Measurements from ENCODE around the gene MRPL14.

Gene MRPL14
- total RNA-seq: 7.9 reads per million, percentile 27 among the genes with 10 or more reads in this experiment

GRCh38 chr6:44127186-44128019 lies at the start of gene MRPL14, which contains the start of gene TMEM63B:
MRPL14 (minus strand) TSS chr6:44127452; CDS start chr6:44116611, 10,841 bp downstream.
TMEM63B (plus strand) TSS chr6:44127554; CDS start chr6:44134585, 7,031 bp downstream.
- DNase-seq: peak; percentile 88

DNA sequence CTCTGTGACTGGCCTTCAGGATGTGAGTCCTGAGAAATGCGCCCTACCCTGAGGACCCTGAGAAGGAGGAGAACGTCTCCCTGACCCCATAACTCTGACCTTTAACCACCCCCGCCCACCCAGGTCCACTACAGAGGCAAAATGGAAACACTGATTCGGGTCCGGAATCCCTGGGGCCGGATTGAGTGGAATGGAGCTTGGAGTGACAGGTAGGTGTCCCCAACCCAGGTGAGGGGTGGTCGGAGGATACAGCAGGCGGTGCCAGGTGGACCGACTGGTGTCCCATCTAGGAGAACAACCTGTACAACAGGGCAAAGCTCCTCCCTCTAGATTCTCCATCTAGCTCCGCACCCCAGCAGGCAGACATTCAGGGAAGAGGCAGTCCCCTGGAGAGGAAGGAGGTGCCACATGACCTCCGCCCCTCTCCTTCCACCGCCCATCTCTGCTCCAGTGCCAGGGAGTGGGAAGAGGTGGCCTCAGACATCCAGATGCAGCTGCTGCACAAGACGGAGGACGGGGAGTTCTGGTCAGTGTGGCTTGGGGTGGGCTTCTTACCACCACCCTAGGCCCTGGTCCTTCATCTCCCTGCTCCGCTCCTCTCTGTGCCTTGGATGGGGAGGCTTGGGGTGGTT lies 49.0 kb upstream of the MRPL14 start:
- DNase-seq: no peak

DNA sequence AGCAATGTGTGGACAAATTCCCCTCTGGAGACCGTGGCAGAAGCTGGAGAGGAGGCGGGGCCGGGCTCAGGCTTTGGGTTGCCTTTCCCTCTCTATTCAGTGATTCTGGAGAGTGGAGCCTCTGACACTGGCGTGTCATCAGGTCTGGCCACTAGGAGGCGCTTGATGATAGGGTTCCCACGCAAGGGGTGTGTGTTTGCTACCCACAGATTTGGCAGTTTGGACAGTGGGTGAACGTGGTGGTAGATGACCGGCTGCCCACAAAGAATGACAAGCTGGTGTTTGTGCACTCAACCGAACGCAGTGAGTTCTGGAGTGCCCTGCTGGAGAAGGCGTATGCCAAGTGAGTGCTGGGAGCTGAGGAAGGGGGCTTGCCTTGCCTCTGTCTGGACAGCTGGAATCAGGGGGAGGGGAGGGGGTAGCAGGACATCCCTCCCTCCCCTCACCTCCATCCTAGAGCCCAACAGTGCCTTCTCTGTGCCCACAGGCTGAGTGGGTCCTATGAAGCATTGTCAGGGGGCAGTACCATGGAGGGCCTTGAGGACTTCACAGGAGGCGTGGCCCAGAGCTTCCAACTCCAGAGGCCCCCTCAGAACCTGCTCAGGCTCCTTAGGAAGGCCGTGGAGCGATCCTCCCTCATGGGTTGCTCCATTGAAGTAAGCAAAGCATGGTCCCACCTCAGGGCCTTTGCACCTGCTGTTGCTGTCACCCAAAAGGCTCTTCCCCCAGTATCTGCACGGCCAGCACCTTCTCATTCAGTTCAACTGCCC lies 45.7 kb upstream of the MRPL14 start:
- peak; percentile 72 for DNase-seq

DNA sequence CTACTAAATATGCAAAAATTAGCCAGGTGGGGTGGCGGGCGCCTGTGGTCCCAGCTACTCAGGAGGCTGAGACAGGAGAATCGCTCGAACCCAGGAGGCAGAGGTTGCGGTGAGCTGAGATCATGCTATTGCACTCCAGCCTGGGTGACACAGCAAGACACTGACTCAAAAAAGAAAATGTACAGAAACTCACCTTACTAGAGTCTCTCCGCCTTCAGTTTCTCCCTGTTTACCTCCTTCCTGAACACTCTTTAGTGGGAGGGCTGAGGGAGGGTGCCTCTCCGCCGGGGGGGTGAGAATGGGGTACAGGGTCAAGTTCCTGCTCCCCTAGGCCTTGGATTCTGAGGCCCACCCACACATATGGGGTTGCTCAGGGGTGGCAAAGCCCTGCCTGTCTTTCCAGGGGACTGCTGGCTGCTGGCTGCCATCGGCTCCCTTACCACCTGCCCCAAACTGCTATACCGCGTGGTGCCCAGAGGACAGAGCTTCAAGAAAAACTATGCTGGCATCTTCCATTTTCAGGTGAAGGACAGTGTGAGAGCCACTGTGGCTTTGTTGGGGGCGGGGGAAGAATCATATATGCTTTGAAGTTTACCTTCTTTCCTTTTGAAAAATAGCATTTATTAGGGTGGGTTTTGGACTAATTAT lies 44.8 kb upstream of the MRPL14 start:
- no peak for DNase-seq

- no peak for DNase-seq
Observed at GRCh38 chr6:44169886-44170570, 42.8 kb upstream of the MRPL14 start.

DNA sequence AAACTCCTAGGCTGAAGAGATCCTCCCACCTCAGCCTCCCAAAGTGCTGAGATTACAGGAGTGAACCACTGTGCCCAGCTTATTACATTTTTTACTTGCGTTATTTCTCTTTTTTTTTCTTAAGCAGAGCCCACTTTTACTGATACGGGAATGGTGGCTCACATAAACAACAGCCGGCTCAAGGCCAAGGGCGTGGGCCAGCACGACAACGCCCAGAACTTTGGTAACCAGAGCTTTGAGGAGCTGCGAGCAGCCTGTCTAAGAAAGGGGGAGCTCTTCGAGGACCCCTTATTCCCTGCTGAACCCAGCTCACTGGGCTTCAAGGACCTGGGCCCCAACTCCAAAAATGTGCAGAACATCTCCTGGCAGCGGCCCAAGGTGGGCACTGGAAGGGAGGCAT lies 41.9 kb upstream of the MRPL14 start:
- no peak for DNase-seq

DNA sequence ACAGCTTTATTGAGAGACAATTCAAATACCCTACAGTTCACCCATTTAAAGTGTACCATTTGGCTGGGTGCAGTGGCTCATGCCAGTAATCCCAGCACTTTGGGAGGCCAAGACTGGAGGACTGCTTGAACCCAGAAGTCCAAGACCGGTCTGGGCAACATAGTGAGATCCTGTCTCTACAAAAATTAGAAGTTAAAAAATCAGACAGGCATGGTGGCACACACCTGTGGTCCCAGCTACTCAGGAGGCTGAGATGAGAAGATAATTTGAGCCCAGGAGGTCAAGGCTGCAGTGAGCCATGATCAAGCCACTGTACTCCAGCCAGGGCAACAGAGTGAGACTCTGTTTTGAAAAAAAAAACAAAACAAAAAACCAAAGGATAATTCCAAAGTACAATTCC lies 40.3 kb upstream of the MRPL14 start:
- DNase-seq: no peak

DNA sequence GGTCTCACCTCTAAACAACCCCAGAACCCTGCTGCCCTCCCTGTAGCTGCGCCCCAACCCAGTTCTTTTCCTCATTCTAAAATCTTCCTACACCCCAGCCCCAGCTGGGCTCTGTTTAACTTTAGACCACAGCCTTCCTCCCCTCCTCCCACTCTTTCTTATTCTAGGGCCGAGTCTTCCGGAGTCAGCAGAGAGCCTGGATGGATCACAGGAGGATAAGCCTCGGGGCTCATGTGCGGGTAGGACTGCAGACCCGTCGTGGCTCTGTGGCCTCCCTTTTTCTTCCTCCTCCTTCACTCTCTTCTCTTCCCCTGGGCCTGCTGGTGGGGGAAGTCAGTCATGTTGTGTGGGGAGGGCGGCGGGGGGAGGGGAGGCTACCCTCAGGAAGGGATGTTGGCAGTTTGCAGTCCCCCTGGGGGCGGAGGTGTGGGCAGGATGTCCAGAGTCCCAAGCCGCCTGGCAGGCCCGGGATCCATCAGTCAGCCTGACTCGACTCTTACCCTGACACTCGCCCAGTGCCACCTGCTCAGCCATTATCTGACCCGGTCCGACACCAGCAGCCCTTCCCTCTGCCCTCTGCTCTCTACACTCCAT lies 39.4 kb upstream of the MRPL14 start:
- DNase-seq: no peak

DNA sequence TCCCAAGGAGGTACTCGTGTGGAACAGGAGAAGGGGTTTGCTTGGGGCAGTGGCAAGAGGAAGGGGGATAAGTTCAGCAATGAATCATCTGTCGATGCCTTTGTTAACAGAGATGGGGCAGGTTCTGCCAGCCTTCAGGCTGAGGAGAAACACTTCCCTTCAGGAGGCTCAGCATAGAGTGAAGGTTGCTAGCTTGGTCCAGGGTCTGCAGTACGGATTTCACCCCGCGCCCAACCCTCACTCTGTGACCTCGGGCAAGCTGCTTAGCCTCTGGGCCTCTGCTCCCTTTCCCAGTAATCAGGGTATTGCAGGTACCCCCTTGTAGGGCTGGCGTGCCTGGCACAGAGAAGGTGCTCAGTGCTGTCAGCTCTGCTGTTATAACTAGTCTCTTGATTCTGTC lies 38.9 kb upstream of the MRPL14 start:
- no peak for DNase-seq

GRCh38 chr6:44162876-44163625 lies 35.8 kb upstream of the MRPL14 start:
- no peak for DNase-seq

DNA sequence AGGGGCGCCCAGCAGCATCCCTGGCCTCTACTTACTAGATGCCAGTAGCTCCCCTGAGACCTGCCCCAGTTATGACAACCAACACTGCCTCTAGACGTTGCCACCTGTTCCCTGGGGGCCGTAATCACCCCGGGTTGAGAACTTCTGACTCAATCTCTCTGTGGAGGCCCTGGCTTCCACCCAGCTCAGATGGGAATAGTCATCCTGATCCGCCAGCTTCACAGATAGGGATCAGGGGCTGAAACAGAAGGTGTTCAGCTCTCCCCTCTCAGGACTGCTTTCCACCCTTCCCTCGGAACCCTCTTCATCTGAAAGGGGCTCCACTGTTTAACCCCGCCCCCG lies 34.7 kb upstream of the MRPL14 start:
- DNase-seq: no peak

DNA sequence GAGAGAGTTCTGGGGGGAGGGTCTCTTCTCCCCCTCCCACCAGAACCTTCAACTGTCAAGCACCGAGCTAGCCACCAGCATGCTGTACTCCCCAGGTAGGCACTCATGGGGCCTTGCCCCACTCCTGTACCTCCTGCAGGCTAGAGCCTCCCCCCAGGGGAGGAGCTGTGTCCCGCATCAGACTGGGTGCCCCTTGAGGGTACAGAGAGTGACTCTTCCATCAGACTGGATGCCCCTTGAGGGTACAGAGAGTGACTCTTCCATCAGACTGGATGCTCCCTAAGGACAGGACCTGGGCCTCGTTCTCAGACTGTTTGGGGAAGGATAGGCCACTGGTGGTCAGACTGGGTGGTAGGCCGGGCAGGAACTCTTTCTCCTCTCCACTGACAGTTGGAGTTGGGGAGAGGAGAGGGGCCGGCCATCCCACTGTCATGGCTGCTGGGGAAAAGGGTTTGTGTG lies 31.5 kb upstream of the MRPL14 start, which contains the start of gene CAPN11:
Gene CAPN11 (plus strand): TSS at position 51 of the 459 bp plus-strand sequence. CDS start 29 bp downstream, at position 80.
- DNase-seq: no peak

DNA sequence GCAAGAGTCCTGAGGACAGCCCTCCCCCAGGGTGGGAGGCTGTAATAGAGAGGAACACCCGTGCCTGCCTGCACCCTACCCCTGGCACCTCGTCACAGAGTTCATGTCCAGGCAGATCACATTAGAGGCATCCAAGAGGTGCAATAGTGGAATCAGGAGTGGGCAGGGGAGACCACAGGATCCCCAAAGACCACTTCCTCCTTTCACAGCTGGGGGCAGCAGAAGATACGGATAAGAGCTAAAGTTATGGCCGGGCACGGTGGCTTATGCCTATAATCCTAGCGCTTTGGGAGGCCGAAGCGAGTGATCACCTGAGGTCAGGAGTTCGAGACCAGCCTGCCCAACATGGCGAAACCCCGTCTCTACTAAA lies 29.9 kb upstream of the MRPL14 start:
- no peak for DNase-seq

GRCh38 chr6:44156494-44157151 lies 29.4 kb upstream of the MRPL14 start:
- DNase-seq: no peak

DNA sequence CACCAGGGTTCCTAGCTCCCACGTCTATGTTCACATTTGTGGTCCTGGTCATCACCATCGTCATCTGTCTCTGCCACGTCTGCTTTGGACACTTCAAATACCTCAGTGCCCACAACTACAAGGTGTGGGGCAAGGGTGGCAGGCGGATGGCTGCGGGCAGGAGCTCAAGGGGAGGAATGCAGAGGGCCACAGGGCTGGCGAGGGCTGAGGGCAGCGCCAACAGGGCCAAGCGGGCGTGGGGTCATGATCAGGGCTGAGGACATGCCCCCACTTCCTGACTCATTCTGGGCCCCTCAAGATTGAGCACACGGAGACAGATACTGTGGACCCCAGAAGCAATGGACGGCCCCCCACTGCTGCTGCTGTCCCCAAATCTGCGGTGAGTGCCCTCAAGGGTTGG lies 26.8 kb upstream of the MRPL14 start:
- DNase-seq: no peak

GRCh38 chr6:44152533-44152932 lies 25.3 kb upstream of the MRPL14 start:
- no peak for DNase-seq

DNA sequence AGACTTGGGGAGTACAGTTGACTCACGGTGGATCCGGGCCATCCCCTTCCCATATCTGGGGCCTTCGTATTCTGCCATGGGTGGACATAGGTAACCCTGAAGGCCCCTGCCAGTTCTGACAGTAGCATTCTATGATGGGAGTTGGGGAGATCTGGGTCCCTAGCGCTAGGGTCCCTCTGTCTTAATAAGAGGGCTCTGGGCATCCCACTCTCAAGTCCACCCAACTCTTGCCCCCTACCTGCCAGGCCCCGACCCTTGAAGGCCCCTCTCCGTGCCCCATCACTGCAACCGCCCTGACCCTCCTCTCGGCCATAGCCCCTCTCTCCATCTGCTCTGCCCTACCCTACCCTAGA lies 24.8 kb upstream of the MRPL14 start:
- DNase-seq: no peak

DNA sequence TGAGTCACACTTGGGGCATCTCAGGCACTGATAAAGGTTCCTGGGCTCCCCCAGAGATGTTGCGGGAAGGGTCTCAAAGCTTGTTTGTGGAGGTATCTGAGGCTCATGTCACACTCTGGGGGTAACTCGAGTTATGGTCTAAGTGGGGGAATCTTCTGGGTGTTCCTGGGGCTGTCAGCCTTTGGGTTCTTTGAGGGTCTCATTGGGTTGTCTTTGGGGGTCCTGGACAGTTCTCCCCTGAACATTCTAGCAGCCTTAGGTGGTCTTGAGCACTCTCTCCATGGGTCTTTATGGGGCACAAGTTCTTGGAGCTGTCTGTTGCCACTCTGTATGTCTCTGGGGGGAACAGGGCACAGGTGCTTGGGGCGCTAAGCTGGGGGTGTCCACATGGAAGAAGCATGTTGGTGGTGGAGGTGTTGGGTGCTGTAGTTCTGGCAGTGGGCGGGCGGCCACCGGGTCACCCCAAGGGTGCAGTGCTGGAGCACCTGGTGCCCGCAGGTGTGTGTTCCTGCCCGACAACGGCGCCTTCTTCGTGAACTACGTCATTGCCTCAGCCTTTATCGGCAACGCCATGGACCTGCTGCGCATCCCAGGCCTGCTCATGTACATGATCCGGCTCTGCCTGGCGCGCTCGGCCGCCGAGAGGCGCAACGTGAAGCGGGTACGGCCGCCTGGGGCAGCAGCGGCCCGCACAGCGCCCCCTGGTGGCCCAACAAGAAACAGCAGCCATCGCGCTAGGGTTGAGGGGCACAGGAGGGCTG lies 24.3 kb upstream of the MRPL14 start:
- DNase-seq: peak; percentile 73

- DNase-seq: no peak
Observed at GRCh38 chr6:44150317-44150917, 23.2 kb upstream of the MRPL14 start.

Measured in effector CD4-positive, alpha-beta T cell (primary cell).